Stimulated activated naive CD8-positive, alpha-beta T cell treated with anti-CD3 and anti-CD28 coated beads, Interleukin-15, amount 100 ng/mL, for 72 hours (primary cell): ENCODE data around the gene CYTH2.

Experiments used
- ATAC-seq: fragments of 150-1000 bp; cut with Tn5 transposase; 2 replicates; pipeline ENCODE4 v1.10.0; 2021; ENCODE audit warnings: mild to moderate bottlenecking, moderate library complexity
- DNase-seq, 2 donors: peaks; one replicate each; pipeline ENCODE4 v3.0.0; 2021 to 2022
- H3K27ac Mint-ChIP-seq, 2 donors: one replicate each; pipeline ENCODE4 v1.8.0; 2022; ENCODE audit warnings: mild to moderate bottlenecking in 2 of 2, mixed read lengths in 2 of 2, moderate library complexity in 2 of 2
- H3K27me3 Mint-ChIP-seq: one replicate; pipeline ENCODE4 v1.8.0; 2022; ENCODE audit warnings: mixed read lengths
- H3K4me1 Mint-ChIP-seq: one replicate; pipeline ENCODE4 v1.8.0; 2022; ENCODE audit warnings: mild to moderate bottlenecking, mixed read lengths
- H3K4me3 Mint-ChIP-seq, 2 donors: one replicate each; pipeline ENCODE4 v1.8.0; 2022; ENCODE audit warnings: mild to moderate bottlenecking in 2 of 2, mixed read lengths in 2 of 2, moderate library complexity in 1 of 2
- H3K9me3 Mint-ChIP-seq, 2 donors: one replicate each; pipeline ENCODE4 v1.8.0; 2022; ENCODE audit warnings: mixed read lengths in 2 of 2

CYTH2 gene

GRCh38 chr19:48469289-48469881 is at the start of gene CYTH2:
TSS of gene CYTH2 (plus strand) at chr19:48469369. CDS start at chr19:48469508, 139 bp downstream.
- H3K27me3 Mint-ChIP-seq: no peaks in the 10 kb centered on the region
- peak within 1 kb of the TSS; percentile 96 to 97 for H3K27ac Mint-ChIP-seq
- DNase-seq (peak in 1 of 2 donors; percentile 74), ATAC-seq (peak; percentile 48)
- H3K4me1 Mint-ChIP-seq: peaks cover 45% of the 10 kb centered on the region
- no peaks in the 10 kb centered on the region for H3K9me3 Mint-ChIP-seq
- H3K4me3 Mint-ChIP-seq: peak within 1 kb of the TSS; percentile 88 to 95

- DNase-seq: no peak
- Mint-ChIP-seq H3K27ac (no peak overlapping the region), H3K27me3 (peaks cover 24% of the 10 kb centered on the region), H3K9me3 (no peaks in the 10 kb centered on the region), H3K4me3 (no peak overlapping the region), H3K4me1 (peaks cover 27% of the 10 kb centered on the region)
- ATAC-seq: no peak
Measured at GRCh38 chr19:48421548-48421947, 47.6 kb upstream of the CYTH2 start.

- Mint-ChIP-seq H3K9me3 (no peaks in the 10 kb centered on the region), H3K27ac (peak overlapping the region in 1 of 2 donors; percentile 80), H3K4me3 (peak overlapping the region; percentile 17 to 60), H3K4me1 (peaks cover 9% of the 10 kb centered on the region), H3K27me3 (no peaks in the 10 kb centered on the region)
- no peak for ATAC-seq
- DNase-seq: no peak
Measured at GRCh38 chr19:48424694-48425219, 44.4 kb upstream of the CYTH2 start.

GRCh38 chr19:48428670-48429069 is 40.5 kb upstream of the CYTH2 start:
- ATAC-seq: no peak

GRCh38 chr19:48433337-48433736 is 35.8 kb upstream of the CYTH2 start:
- no peak for DNase-seq
- Mint-ChIP-seq H3K27ac (no peak overlapping the region), H3K9me3 (no peaks in the 10 kb centered on the region), H3K4me1 (no peaks in the 10 kb centered on the region), H3K4me3 (no peak overlapping the region), H3K27me3 (peaks cover 17% of the 10 kb centered on the region)
- ATAC-seq: no peak

More at GRCh38 chr19:48428670-48429069, 40.5 kb upstream of the CYTH2 start:
- H3K27me3 Mint-ChIP-seq: no peaks in the 10 kb centered on the region
- peak overlapping the region in 1 of 2 donors; percentile 33 for H3K27ac Mint-ChIP-seq
- H3K4me1 Mint-ChIP-seq: peaks cover 9% of the 10 kb centered on the region
- DNase-seq: no peak
- H3K4me3 Mint-ChIP-seq: no peak overlapping the region
- H3K9me3 Mint-ChIP-seq: no peaks in the 10 kb centered on the region

- Mint-ChIP-seq H3K4me1 (no peaks in the 10 kb centered on the region), H3K4me3 (no peak overlapping the region), H3K27me3 (peaks cover 27% of the 10 kb centered on the region), H3K27ac (no peak overlapping the region), H3K9me3 (no peaks in the 10 kb centered on the region)
- ATAC-seq (no peak), DNase-seq (no peak)
Measured at GRCh38 chr19:48436586-48436985, 32.6 kb upstream of the CYTH2 start.

GRCh38 chr19:48441360-48442050 is 27.7 kb upstream of the CYTH2 start:
- ATAC-seq: no peak
- peak overlapping the region in 1 of 2 donors; percentile 49 for H3K4me3 Mint-ChIP-seq

GRCh38 chr19:48442116-48443035 is 26.8 kb upstream of the CYTH2 start:
- DNase-seq (no peak), ATAC-seq (no peak)
- Mint-ChIP-seq H3K4me1 (peaks cover 39% of the 10 kb centered on the region), H3K27me3 (peaks cover 33% of the 10 kb centered on the region), H3K27ac (no peak overlapping the region), H3K9me3 (no peaks in the 10 kb centered on the region), H3K4me3 (peak overlapping the region in 1 of 2 donors; percentile 49)

More at GRCh38 chr19:48441360-48442050, 27.7 kb upstream of the CYTH2 start:
- no peaks in the 10 kb centered on the region for H3K9me3 Mint-ChIP-seq
- H3K27me3 Mint-ChIP-seq: peaks cover 38% of the 10 kb centered on the region
- H3K27ac Mint-ChIP-seq: no peak overlapping the region
- peaks cover 31% of the 10 kb centered on the region for H3K4me1 Mint-ChIP-seq
- DNase-seq: no peak

GRCh38 chr19:48443256-48443655 is 25.9 kb upstream of the CYTH2 start:
- DNase-seq: no peak
- no peaks in the 10 kb centered on the region for H3K9me3 Mint-ChIP-seq
- ATAC-seq: no peak
- peaks cover 48% of the 10 kb centered on the region for H3K4me1 Mint-ChIP-seq
- H3K27me3 Mint-ChIP-seq: peaks cover 33% of the 10 kb centered on the region
- H3K4me3 Mint-ChIP-seq: no peak overlapping the region
- H3K27ac Mint-ChIP-seq: no peak overlapping the region

- H3K27me3 Mint-ChIP-seq: peaks cover 33% of the 10 kb centered on the region
- no peaks in the 10 kb centered on the region for H3K9me3 Mint-ChIP-seq
- DNase-seq: no peak
- peaks cover 53% of the 10 kb centered on the region for H3K4me1 Mint-ChIP-seq
- no peak for ATAC-seq
- H3K4me3 Mint-ChIP-seq: peak overlapping the region in 1 of 2 donors; percentile 98
- H3K27ac Mint-ChIP-seq: no peak overlapping the region
Measured at GRCh38 chr19:48443731-48444128, 25.4 kb upstream of the CYTH2 start.

- no peak for DNase-seq
- Mint-ChIP-seq H3K4me1 (peaks cover 55% of the 10 kb centered on the region), H3K27ac (peak overlapping the region; percentile 1 to 81), H3K4me3 (peak overlapping the region; percentile 82 to 98), H3K9me3 (no peaks in the 10 kb centered on the region), H3K27me3 (peaks cover 33% of the 10 kb centered on the region)
- no peak for ATAC-seq
Measured at GRCh38 chr19:48444129-48444935, 24.8 kb upstream of the CYTH2 start.

GRCh38 chr19:48444936-48445200 is 24.3 kb upstream of the CYTH2 start:
- Mint-ChIP-seq H3K4me1 (peaks cover 55% of the 10 kb centered on the region), H3K27ac (peak overlapping the region in 1 of 2 donors; percentile 81), H3K4me3 (peak overlapping the region; percentile 82 to 98), H3K27me3 (peaks cover 33% of the 10 kb centered on the region), H3K9me3 (no peaks in the 10 kb centered on the region)
- ATAC-seq (no peak), DNase-seq (no peak)

- Mint-ChIP-seq H3K9me3 (no peaks in the 10 kb centered on the region), H3K27me3 (peaks cover 33% of the 10 kb centered on the region), H3K4me3 (peak overlapping the region; percentile 82 to 98), H3K4me1 (peaks cover 55% of the 10 kb centered on the region), H3K27ac (peak overlapping the region; percentile 96 to 98)
- DNase-seq (no peak), ATAC-seq (peak; percentile 33)
Measured at GRCh38 chr19:48445256-48445605, 23.9 kb upstream of the CYTH2 start.

GRCh38 chr19:48445606-48446481 is 23.3 kb upstream of the CYTH2 start, which contains the start of gene GRWD1:
TSS of gene GRWD1 (plus strand) at chr19:48445983. CDS start at chr19:48446006, 23 bp downstream.
- DNase-seq (peak; percentile 91 to 97), ATAC-seq (peak; percentile 94)
- peak within 1 kb of the TSS; percentile 96 to 98 for H3K27ac Mint-ChIP-seq
- H3K9me3 Mint-ChIP-seq: no peaks in the 10 kb centered on the region
- H3K4me3 Mint-ChIP-seq: peak within 1 kb of the TSS; percentile 82 to 98
- H3K27me3 Mint-ChIP-seq: peaks cover 30% of the 10 kb centered on the region
- peaks cover 55% of the 10 kb centered on the region for H3K4me1 Mint-ChIP-seq
